AG04450 (cell line): ENCODE results near the gene WNT7B. TPM values are rescaled to one million over a fixed set of nuclear protein-coding genes. Genes with fewer than 3 reads are reported as not detected.
A peak's percentile ranks its signal among the peaks of the same experiment; 100 is the strongest.

Experiments used
- CTCF ChIA-PET: fragments of 300-600, 350-600 bp; formaldehyde crosslinking; extraction: SDS; loops from one replicate; lab custom pipeline; 2022; ENCODE audit warnings: antibody characterized with exemption, inconsistent platforms; lab: Charles Lee
- POLR2A ChIA-PET: fragments of 350-600 bp; formaldehyde crosslinking; extraction: SDS; loops from one replicate; lab custom pipeline; 2021; ENCODE audit warnings: antibody characterized with exemption, inconsistent platforms; lab: Yijun Ruan, JAX
- DNase-seq: peaks from one replicate; pipeline ENCODE4 v3.0.0-alpha.2; 2011; ENCODE audit warnings: low read depth, low spot score
- H3K27ac ChIP-seq: one replicate; pipeline ENCODE4 v1.5.1; 2012; ENCODE audit warnings: low read depth, low read length, control low read depth
- H3K27me3 ChIP-seq: one replicate; pipeline ENCODE4 v1.6.0; 2012; ENCODE audit warnings: low read length; ENCODE audit not compliant: control insufficient read depth, insufficient read depth
- H3K4me3 ChIP-seq: 2 replicates; pipeline ENCODE4 v1.5.1; 2011; ENCODE audit warnings: mild to moderate bottlenecking, low read depth, low read length, control low read depth
- H3K9me3 ChIP-seq: 2 replicates; pipeline ENCODE4 v1.5.1; 2012; ENCODE audit warnings: low read length; ENCODE audit not compliant: control insufficient read depth, insufficient read depth
- CTCF ChIP-seq: IDR thresholded peaks from 2 replicates; pipeline ENCODE4 v1.5.1; 2011; ENCODE audit warnings: low read depth, low read length, control low read depth, inconsistent platforms
- polyA plus RNA-seq: library from polyadenylated mRNA; depleted of rRNA; stranded (reverse); fragments of >200 nt; gene quantifications from 2 replicates; pipeline ENCODE4 v1.2.3, GENCODE V29; 2011

Gene WNT7B
- polyA plus RNA-seq, 1 experiment = 0.56 TPM

GRCh38 chr22:45972091-45972888 lies 4.7 kb downstream of the WNT7B start:
- H3K27ac ChIP-seq = no peak overlapping the region
- ChIA-PET CTCF (interaction anchor here (0.9 to 1.7 kb wide), 2 partner anchors 34 to 108 kb away, joined by 3 to 5 read pairs; no protein-coding TSS in a partner anchor), POLR2A (no interaction called here)
- no peak for DNase-seq
- no peak for TF ChIP-seq CTCF
- no peaks in the 10 kb centered on the region; the same call in 1 of the 2 replicates for H3K9me3 ChIP-seq
- peaks cover 29% of the 10 kb centered on the region for H3K27me3 ChIP-seq
- peak overlapping the region; percentile 54 for H3K4me3 ChIP-seq

GRCh38 chr22:45971408-45972028 lies 5.4 kb downstream of the WNT7B start:
- ChIA-PET CTCF (interaction anchor here (1.4 to 1.7 kb wide), 2 partner anchors 10 to 107 kb away, joined by 5 to 8 read pairs; no protein-coding TSS in a partner anchor), POLR2A (no interaction called here)
- Histone ChIP-seq H3K9me3 (no peaks in the 10 kb centered on the region; the same call in 1 of the 2 replicates), H3K4me3 (peak overlapping the region; percentile 54), H3K27me3 (peaks cover 26% of the 10 kb centered on the region), H3K27ac (no peak overlapping the region)
- DNase-seq = no peak
- TF ChIP-seq CTCF = no peak

GRCh38 chr22:45970705-45971407 lies 6.1 kb downstream of the WNT7B start:
- CTCF ChIA-PET = interaction anchor here (0.6 to 1.7 kb wide), 4 partner anchors 9 to 326 kb away, joined by 3 to 8 read pairs (median 6); no protein-coding TSS in a partner anchor
- Histone ChIP-seq H3K4me3 (peak overlapping the region; percentile 54), H3K27ac (peak overlapping the region; percentile 57), H3K27me3 (peaks cover 23% of the 10 kb centered on the region), H3K9me3 (no peaks in the 10 kb centered on the region; the same call in 1 of the 2 replicates)
- DNase-seq = no peak
- POLR2A ChIA-PET = interaction anchor here (0.6 kb wide), 1 partner anchor 308 kb away, joined by 4 read pairs; no protein-coding TSS in a partner anchor
- TF ChIP-seq CTCF = no peak

- no peak overlapping the region for H3K4me3 ChIP-seq
- POLR2A ChIA-PET = interaction anchor here (0.6 kb wide), 1 partner anchor 307 kb away, joined by 4 read pairs; no protein-coding TSS in a partner anchor
- CTCF ChIA-PET = interaction anchor here (0.6 to 1.7 kb wide), 5 partner anchors 8 to 392 kb away, joined by 3 to 8 read pairs (median 5); no protein-coding TSS in a partner anchor
Measured at GRCh38 chr22:45969801-45970470, 7.0 kb downstream of the WNT7B start.

More at GRCh38 chr22:45969801-45970470, 7.0 kb downstream of the WNT7B start:
- no peak for TF ChIP-seq CTCF
- Histone ChIP-seq H3K9me3 (no peaks in the 10 kb centered on the region; the same call in 1 of the 2 replicates), H3K27me3 (peaks cover 18% of the 10 kb centered on the region), H3K27ac (peak overlapping the region; percentile 89)
- no peak for DNase-seq
